Loucy (cell line): ENCODE results near the gene FCN2.

Source experiments
- H2AFZ ChIP-seq: fragments of 200-600 bp; sonication (generic); 2 replicates; pipeline ENCODE4 v1.6.0; 2016; ENCODE audit warnings: antibody characterized with exemption, mild to moderate bottlenecking, low read length, moderate library complexity
- H3F3A ChIP-seq: fragments of 200-600 bp; 2 replicates; pipeline ENCODE4 v1.6.0; 2016; ENCODE audit warnings: antibody characterized with exemption, low read depth, mild to moderate bottlenecking
- H3K27me3 ChIP-seq: fragments of 200-600 bp; sonication (generic); 2 replicates; pipeline ENCODE4 v1.6.1; 2014; ENCODE audit warnings: low read length, mild to moderate bottlenecking; ENCODE audit not compliant: insufficient read depth, poor library complexity, severe bottlenecking
- H3K36me3 ChIP-seq: fragments of 200-600 bp; sonication (generic); 2 replicates; pipeline ENCODE4 v1.6.1; 2016; ENCODE audit warnings: low read length; ENCODE audit not compliant: insufficient read depth
- H3K4me1 ChIP-seq: fragments of 200-600 bp; sonication (generic); 2 replicates; pipeline ENCODE4 v1.5.1; 2014; ENCODE audit warnings: low read length, mild to moderate bottlenecking; ENCODE audit not compliant: insufficient read depth, poor library complexity, severe bottlenecking
- H3K4me2 ChIP-seq: fragments of 200-600 bp; sonication (generic); 2 replicates; pipeline ENCODE4 v1.6.0; 2014; ENCODE audit warnings: antibody characterized with exemption, low read length, low read depth, mild to moderate bottlenecking; ENCODE audit not compliant: poor library complexity, severe bottlenecking
- H3K4me3 ChIP-seq: fragments of 200-600 bp; sonication (generic); 2 replicates; pipeline ENCODE4 v1.5.1; 2014; ENCODE audit warnings: low read length, mild to moderate bottlenecking, mixed read lengths; ENCODE audit not compliant: poor library complexity, severe bottlenecking
- H3K79me2 ChIP-seq: fragments of 200-600 bp; sonication (generic); 2 replicates; pipeline ENCODE4 v1.6.1; 2014; ENCODE audit warnings: low read length; ENCODE audit not compliant: insufficient read depth
- H3K9ac ChIP-seq: fragments of 200-600 bp; sonication (generic); 2 replicates; pipeline ENCODE4 v1.6.0; 2014; ENCODE audit warnings: mild to moderate bottlenecking, low read depth, low read length, moderate library complexity; ENCODE audit not compliant: poor library complexity, severe bottlenecking
- H3K9me2 ChIP-seq: fragments of 200-600 bp; sonication (generic); replicated peaks from 2 replicates; pipeline ENCODE4 v1.6.1; 2016; ENCODE audit warnings: low read depth, low read length, mixed read lengths
- H3K9me3 ChIP-seq: fragments of 200-600 bp; sonication (generic); 2 replicates; pipeline ENCODE4 v1.6.1; 2014; ENCODE audit warnings: mild to moderate bottlenecking, antibody characterized with exemption, low read length, low read depth; ENCODE audit not compliant: insufficient read depth
- H4K20me1 ChIP-seq: fragments of 200-600 bp; sonication (generic); 2 replicates; pipeline ENCODE4 v1.6.0; 2014; ENCODE audit warnings: antibody characterized with exemption, low read length, mild to moderate bottlenecking; ENCODE audit not compliant: insufficient read depth, poor library complexity, severe bottlenecking
- EZH2phosphoT487 ChIP-seq: fragments of 200-600 bp; IDR thresholded peaks from 2 replicates; pipeline ENCODE4 v1.6.1; 2018; ENCODE audit warnings: antibody characterized with exemption, mild to moderate bottlenecking, moderate library complexity, borderline replicate concordance
- TF ChIP-seq, protein P1 (sequence below): fragments of 200-600 bp; sonication (generic); conservative IDR thresholded peaks from 2 replicates; pipeline ENCODE4 v1.5.1; 2014; ENCODE audit warnings: mild to moderate bottlenecking, antibody characterized with exemption, low read length

The FCN2 gene

GRCh38 chr9:134852906-134853654 lies 27.5 kb upstream of the FCN2 start:
- Histone ChIP-seq H3F3A (no peaks in the 10 kb centered on the region), H3K27me3 (no peaks in the 10 kb centered on the region), H3K36me3 (no peaks in the 10 kb centered on the region), H3K4me3 (no peak overlapping the region), H3K79me2 (no peaks in the 10 kb centered on the region), H3K4me1 (no peaks in the 10 kb centered on the region), H3K4me2 (no peak overlapping the region), H3K9me3 (peaks cover 8% of the 10 kb centered on the region; the same call in 1 of the 2 replicates), H2AFZ (no peak overlapping the region), H3K9ac (no peak overlapping the region), H4K20me1 (no peaks in the 10 kb centered on the region), H3K9me2 (no peaks in the 10 kb centered on the region)
- TF ChIP-seq, protein P1, sequence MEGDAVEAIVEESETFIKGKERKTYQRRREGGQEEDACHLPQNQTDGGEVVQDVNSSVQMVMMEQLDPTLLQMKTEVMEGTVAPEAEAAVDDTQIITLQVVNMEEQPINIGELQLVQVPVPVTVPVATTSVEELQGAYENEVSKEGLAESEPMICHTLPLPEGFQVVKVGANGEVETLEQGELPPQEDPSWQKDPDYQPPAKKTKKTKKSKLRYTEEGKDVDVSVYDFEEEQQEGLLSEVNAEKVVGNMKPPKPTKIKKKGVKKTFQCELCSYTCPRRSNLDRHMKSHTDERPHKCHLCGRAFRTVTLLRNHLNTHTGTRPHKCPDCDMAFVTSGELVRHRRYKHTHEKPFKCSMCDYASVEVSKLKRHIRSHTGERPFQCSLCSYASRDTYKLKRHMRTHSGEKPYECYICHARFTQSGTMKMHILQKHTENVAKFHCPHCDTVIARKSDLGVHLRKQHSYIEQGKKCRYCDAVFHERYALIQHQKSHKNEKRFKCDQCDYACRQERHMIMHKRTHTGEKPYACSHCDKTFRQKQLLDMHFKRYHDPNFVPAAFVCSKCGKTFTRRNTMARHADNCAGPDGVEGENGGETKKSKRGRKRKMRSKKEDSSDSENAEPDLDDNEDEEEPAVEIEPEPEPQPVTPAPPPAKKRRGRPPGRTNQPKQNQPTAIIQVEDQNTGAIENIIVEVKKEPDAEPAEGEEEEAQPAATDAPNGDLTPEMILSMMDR: no peak
- no peak for TF ChIP-seq EZH2phosphoT487

DNA sequence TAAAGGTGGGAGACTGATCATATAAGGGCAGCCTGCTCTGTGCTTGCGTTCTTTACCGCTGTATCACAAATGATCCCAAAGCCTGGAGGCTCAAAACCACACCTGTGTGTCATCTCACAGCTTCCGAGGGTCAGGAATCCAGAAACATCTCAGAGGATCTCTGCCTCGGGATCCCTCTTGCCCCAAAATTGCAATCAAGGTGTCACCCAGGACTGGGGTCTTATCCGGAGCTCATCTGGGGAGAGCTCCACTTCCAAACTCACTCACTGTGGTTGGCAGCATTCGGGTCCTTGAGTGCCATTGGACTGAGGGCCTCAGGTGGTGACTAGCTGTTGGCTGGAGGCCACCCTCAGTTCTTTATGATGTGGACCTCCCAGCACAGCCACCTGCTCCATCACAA lies 26.7 kb upstream of the FCN2 start:
- no peaks in the 10 kb centered on the region for H4K20me1 ChIP-seq
- TF ChIP-seq, protein P1: no peak
- no peak for TF ChIP-seq EZH2phosphoT487
- no peaks in the 10 kb centered on the region for H3F3A ChIP-seq
- H3K9ac ChIP-seq: no peak overlapping the region
- no peaks in the 10 kb centered on the region for H3K36me3 ChIP-seq
- no peak overlapping the region for H3K4me2 ChIP-seq
- H3K9me2 ChIP-seq: no peaks in the 10 kb centered on the region
- H3K79me2 ChIP-seq: no peaks in the 10 kb centered on the region
- H3K9me3 ChIP-seq: peaks cover 2% of the 10 kb centered on the region; the same call in 1 of the 2 replicates
- no peaks in the 10 kb centered on the region for H3K4me1 ChIP-seq
- no peak overlapping the region for H2AFZ ChIP-seq
- no peaks in the 10 kb centered on the region for H3K27me3 ChIP-seq
- H3K4me3 ChIP-seq: no peak overlapping the region

DNA sequence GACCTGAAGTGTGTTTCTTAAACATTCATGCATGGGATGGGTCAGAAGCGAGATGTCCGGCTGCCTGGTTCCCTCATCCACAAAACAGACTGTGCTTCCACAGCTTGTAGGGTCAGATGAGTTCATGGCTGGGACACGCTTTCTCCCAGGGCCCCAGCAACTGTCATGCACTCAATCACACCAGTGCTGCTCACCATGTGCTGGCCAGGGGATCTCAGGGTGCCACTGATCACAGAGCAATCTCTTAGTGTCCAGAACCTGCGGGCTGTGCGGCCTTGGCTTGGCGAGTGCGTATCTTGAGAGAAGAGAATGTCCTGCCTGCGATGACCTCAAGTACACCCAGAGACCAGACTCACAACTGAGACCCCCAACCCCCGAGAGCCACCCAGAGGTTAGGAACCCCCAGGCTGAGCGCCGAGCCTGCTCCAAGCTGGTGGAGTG lies 26.0 kb upstream of the FCN2 start:
- H3K36me3 ChIP-seq: no peaks in the 10 kb centered on the region
- no peak overlapping the region for H3K4me3 ChIP-seq
- H3K9ac ChIP-seq: no peak overlapping the region
- H3K27me3 ChIP-seq: no peaks in the 10 kb centered on the region
- H4K20me1 ChIP-seq: no peaks in the 10 kb centered on the region
- H3K79me2 ChIP-seq: no peaks in the 10 kb centered on the region
- no peaks in the 10 kb centered on the region for H3K4me1 ChIP-seq
- no peaks in the 10 kb centered on the region for H3F3A ChIP-seq
- no peak for TF ChIP-seq EZH2phosphoT487
- TF ChIP-seq, protein P1: no peak
- no peaks in the 10 kb centered on the region for H3K9me2 ChIP-seq
- no peak overlapping the region for H2AFZ ChIP-seq
- H3K4me2 ChIP-seq: no peak overlapping the region
- H3K9me3 ChIP-seq: peaks cover 2% of the 10 kb centered on the region; the same call in 1 of the 2 replicates
